HEK293T (cell line): ENCODE measurements around the gene RPH3AL.

Experiments used
- ARNT ChIP-seq: fragments of 450-650 bp; IDR thresholded peaks from 2 replicates; pipeline ENCODE4 v1.6.1; 2017; ENCODE audit warnings: mild to moderate bottlenecking
- BHLHE40 ChIP-seq: fragments of 450-650 bp; IDR thresholded peaks from 2 replicates; pipeline ENCODE4 v1.6.1; 2016; ENCODE audit warnings: mild to moderate bottlenecking, moderate library complexity, borderline replicate concordance
- CTBP1 ChIP-seq: fragments of 450-650 bp; IDR thresholded peaks from 2 replicates; pipeline ENCODE4 v1.6.1; 2016; ENCODE audit warnings: borderline replicate concordance
- ELF4 ChIP-seq: fragments of 450-650 bp; IDR thresholded peaks from 2 replicates; pipeline ENCODE4 v1.6.1; 2017; ENCODE audit warnings: antibody characterized with exemption
- FOXA1 ChIP-seq: fragments of 450-650 bp; IDR thresholded peaks from 2 replicates; pipeline ENCODE4 v1.6.1; 2016; ENCODE audit warnings: mild to moderate bottlenecking
- FOXK2 ChIP-seq: fragments of 450-650 bp; IDR thresholded peaks from 2 replicates; pipeline ENCODE4 v1.6.1; 2016; ENCODE audit warnings: mild to moderate bottlenecking
- FOXM1 ChIP-seq: fragments of 450-650 bp; IDR thresholded peaks from 2 replicates; pipeline ENCODE4 v1.6.1; 2017; ENCODE audit warnings: mild to moderate bottlenecking, borderline replicate concordance
- HDGF ChIP-seq: fragments of 450-650 bp; IDR thresholded peaks from 2 replicates; pipeline ENCODE4 v1.6.1; 2017; ENCODE audit warnings: antibody characterized with exemption, borderline replicate concordance
- LEF1 ChIP-seq: fragments of 450-650 bp; IDR thresholded peaks from 2 replicates; pipeline ENCODE4 v1.6.1; 2017; ENCODE audit warnings: mild to moderate bottlenecking, borderline replicate concordance
- NFRKB ChIP-seq: fragments of 450-650 bp; IDR thresholded peaks from 2 replicates; pipeline ENCODE4 v1.6.1; 2016; ENCODE audit warnings: mild to moderate bottlenecking, moderate library complexity
- SP1 ChIP-seq: fragments of 450-650 bp; IDR thresholded peaks from 2 replicates; pipeline ENCODE4 v1.6.1; 2017
- SUZ12 ChIP-seq: fragments of 450-650 bp; IDR thresholded peaks from 2 replicates; pipeline ENCODE4 v1.6.1; 2016; ENCODE audit warnings: mild to moderate bottlenecking

GRCh38 chr17:378068-378467 is 25.5 kb upstream of the RPH3AL start:
- TF ChIP-seq CTBP1 (no peak), FOXK2 (no peak), SP1 (no peak), HDGF (no peak), ARNT (no peak), SUZ12 (no peak), BHLHE40 (no peak), NFRKB (no peak), FOXA1 (no peak), FOXM1 (no peak), LEF1 (no peak), ELF4 (no peak)
